Brain pericyte (primary cell): ENCODE measurements around the gene AGBL4.
"Not testable (repeated sequence)": the region's sequence is repeated elsewhere in the genome, so short reads cannot be mapped to it uniquely, and the experiment has no call there.

ENCODE experiments used
- DNase-seq: peaks from one replicate; pipeline ENCODE4 v3.0.0-alpha.2; 2012; ENCODE audit warnings: low read depth, low spot score

Gene AGBL4

GRCh38 chr1:49435291-49435690 is 588.5 kb downstream of the AGBL4 start:
- no peak for DNase-seq

GRCh38 chr1:49424782-49425181 is 599.0 kb downstream of the AGBL4 start:
- DNase-seq: no peak

- DNase-seq: no peak
These were observed 607.0 kb downstream of the AGBL4 start for GRCh38 chr1:49416758-49417157.

GRCh38 chr1:49408346-49408745 is 615.4 kb downstream of the AGBL4 start:
- DNase-seq: no peak

GRCh38 chr1:49397086-49397485 is 626.7 kb downstream of the AGBL4 start:
- DNase-seq: no peak

- DNase-seq: no peak
These were observed 629.6 kb downstream of the AGBL4 start for GRCh38 chr1:49394200-49394599.

GRCh38 chr1:49389699-49390098 is 634.1 kb downstream of the AGBL4 start:
- DNase-seq: no peak

GRCh38 chr1:49364676-49365075 is 659.1 kb downstream of the AGBL4 start:
- DNase-seq: no peak

- no peak for DNase-seq
These were observed 660.1 kb downstream of the AGBL4 start for GRCh38 chr1:49363628-49364027.

- DNase-seq: no peak
These were observed 665.7 kb downstream of the AGBL4 start for GRCh38 chr1:49358036-49358435.

- DNase-seq: no peak
These were observed 667.2 kb downstream of the AGBL4 start for GRCh38 chr1:49356594-49356993.

- DNase-seq: no peak
These were observed 672.0 kb downstream of the AGBL4 start for GRCh38 chr1:49351768-49352167.

GRCh38 chr1:49346767-49347349 is 676.9 kb downstream of the AGBL4 start:
- DNase-seq: no peak

- DNase-seq: no peak
These were observed 683.2 kb downstream of the AGBL4 start for GRCh38 chr1:49340576-49340975.

- DNase-seq: no peak
These were observed 684.7 kb downstream of the AGBL4 start for GRCh38 chr1:49339043-49339442.

- DNase-seq: no peak
These were observed 686.5 kb downstream of the AGBL4 start for GRCh38 chr1:49337251-49337650.

- no peak for DNase-seq
These were observed 689.8 kb downstream of the AGBL4 start for GRCh38 chr1:49333906-49334305.

- no peak for DNase-seq
These were observed 692.5 kb downstream of the AGBL4 start for GRCh38 chr1:49331066-49331852.

GRCh38 chr1:49323925-49324540 is 699.7 kb downstream of the AGBL4 start:
- DNase-seq: no peak

- DNase-seq: not testable (repeated sequence)
These were observed 703.3 kb downstream of the AGBL4 start for GRCh38 chr1:49320493-49320892.

- DNase-seq: no peak
These were observed 704.3 kb downstream of the AGBL4 start for GRCh38 chr1:49319426-49319963.

- DNase-seq: no peak
These were observed 705.5 kb downstream of the AGBL4 start for GRCh38 chr1:49318218-49318617.

- DNase-seq: no peak
These were observed 716.3 kb downstream of the AGBL4 start for GRCh38 chr1:49307457-49307856.
